Measurements from ENCODE around the gene SERPINB5. TPM values are rescaled to one million over a fixed set of nuclear protein-coding genes. Genes with fewer than 3 reads are reported as not detected.
A peak's percentile ranks its signal among the peaks of the same experiment; 100 is the strongest.
"Not testable (repeated sequence)": the region's sequence is repeated elsewhere in the genome, so short reads cannot be mapped to it uniquely, and the experiment has no call there.

SERPINB5 gene
- total RNA-seq, 4 donors from 2014 or later = 298 to 404 (median 337) TPM

GRCh38 chr18:63445037-63445436 lies 31.7 kb upstream of the SERPINB5 start:
- intact Hi-C loops (cut with DNase I; ENCODE audit: low total_unique reads) = no loop called here
- TF ChIP-seq, protein P1, sequence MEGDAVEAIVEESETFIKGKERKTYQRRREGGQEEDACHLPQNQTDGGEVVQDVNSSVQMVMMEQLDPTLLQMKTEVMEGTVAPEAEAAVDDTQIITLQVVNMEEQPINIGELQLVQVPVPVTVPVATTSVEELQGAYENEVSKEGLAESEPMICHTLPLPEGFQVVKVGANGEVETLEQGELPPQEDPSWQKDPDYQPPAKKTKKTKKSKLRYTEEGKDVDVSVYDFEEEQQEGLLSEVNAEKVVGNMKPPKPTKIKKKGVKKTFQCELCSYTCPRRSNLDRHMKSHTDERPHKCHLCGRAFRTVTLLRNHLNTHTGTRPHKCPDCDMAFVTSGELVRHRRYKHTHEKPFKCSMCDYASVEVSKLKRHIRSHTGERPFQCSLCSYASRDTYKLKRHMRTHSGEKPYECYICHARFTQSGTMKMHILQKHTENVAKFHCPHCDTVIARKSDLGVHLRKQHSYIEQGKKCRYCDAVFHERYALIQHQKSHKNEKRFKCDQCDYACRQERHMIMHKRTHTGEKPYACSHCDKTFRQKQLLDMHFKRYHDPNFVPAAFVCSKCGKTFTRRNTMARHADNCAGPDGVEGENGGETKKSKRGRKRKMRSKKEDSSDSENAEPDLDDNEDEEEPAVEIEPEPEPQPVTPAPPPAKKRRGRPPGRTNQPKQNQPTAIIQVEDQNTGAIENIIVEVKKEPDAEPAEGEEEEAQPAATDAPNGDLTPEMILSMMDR (IDR thresholded peaks at IDR 0.05) = no peak
- no peak for TF ChIP-seq POLR2A (IDR thresholded peaks at IDR 0.05)

GRCh38 chr18:63446266-63446665 lies 30.5 kb upstream of the SERPINB5 start:
- TF ChIP-seq, protein P1 (IDR thresholded peaks at IDR 0.05) = no peak
- no peak for TF ChIP-seq POLR2A (IDR thresholded peaks at IDR 0.05)
- H3K4me3 ChIP-seq (ENCODE audit: low read depth, poor library complexity, severe bottlenecking) = no peak overlapping the region
- intact Hi-C loops (cut with DNase I; ENCODE audit: low total_unique reads) = no loop called here
- DNase-seq (ENCODE audit: low spot score in 2 of 2) = no peak
- 88 to 92% methylated on average over 3 of the region's 3 CpGs for WGBS, 2 donors

More at GRCh38 chr18:63445037-63445436, 31.7 kb upstream of the SERPINB5 start:
- DNase-seq (ENCODE audit: low spot score in 2 of 2) = peak; percentile 70 to 91
- WGBS, 2 donors = 15 to 40% methylated on average over 2 of the region's 2 CpGs
- no peak overlapping the region for H3K4me3 ChIP-seq (ENCODE audit: low read depth, poor library complexity, severe bottlenecking)

DNA sequence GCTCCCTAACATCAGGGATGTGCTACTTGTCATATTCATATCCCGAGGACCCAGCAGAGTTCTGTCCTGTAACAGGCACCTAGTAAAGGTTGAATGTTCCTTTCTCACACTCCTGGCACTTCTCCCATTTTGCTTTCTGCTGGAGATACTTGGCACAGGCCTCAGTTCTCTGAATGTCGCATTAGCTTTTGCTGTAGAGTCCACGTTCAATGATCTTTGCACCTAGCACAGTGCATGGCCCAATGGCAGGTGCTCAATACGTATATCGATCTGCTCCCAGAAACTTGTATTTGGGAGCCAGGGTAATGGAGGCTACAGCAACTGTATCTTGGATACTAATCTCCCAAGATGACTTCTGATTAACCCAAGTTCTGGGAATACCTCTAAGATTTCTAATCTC lies 29.7 kb upstream of the SERPINB5 start:
- 61 to 79% methylated on average over 5 of the region's 5 CpGs for WGBS, 2 donors
- intact Hi-C loops (cut with DNase I; ENCODE audit: low total_unique reads) = no loop called here
- TF ChIP-seq POLR2A (IDR thresholded peaks at IDR 0.05) = no peak
- TF ChIP-seq, protein P1 (IDR thresholded peaks at IDR 0.05) = no peak
- DNase-seq (ENCODE audit: low spot score in 2 of 2) = no peak
- H3K4me3 ChIP-seq (ENCODE audit: low read depth, poor library complexity, severe bottlenecking) = no peak overlapping the region

DNA sequence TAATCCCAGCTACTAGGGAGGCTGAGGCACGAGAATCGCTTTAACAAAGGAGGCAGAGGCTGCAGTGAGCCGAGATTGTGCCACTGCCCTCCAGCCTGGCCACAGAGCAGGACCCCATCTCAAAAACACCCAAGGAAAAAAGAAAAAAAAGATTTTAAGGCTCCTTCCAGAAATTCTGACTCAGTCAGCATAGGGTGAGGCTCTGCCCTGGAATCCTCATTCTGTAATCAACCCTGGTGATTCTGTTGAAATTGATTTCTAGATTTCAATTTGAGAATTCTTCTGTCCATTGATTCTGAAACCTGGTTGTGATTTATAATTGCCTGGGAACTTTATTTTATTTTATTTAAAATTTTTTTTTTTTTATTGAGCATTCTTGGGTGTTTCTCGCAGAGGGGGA lies 27.3 kb upstream of the SERPINB5 start:
- no peak for DNase-seq (ENCODE audit: low spot score in 2 of 2)
- 73 to 80% methylated on average over 4 of the region's 4 CpGs for WGBS, 2 donors
- H3K4me3 ChIP-seq (ENCODE audit: low read depth, poor library complexity, severe bottlenecking) = no peak overlapping the region
- intact Hi-C loops (cut with DNase I; ENCODE audit: low total_unique reads) = no loop called here
- TF ChIP-seq, protein P1 (IDR thresholded peaks at IDR 0.05) = no peak
- no peak for TF ChIP-seq POLR2A (IDR thresholded peaks at IDR 0.05)

DNA sequence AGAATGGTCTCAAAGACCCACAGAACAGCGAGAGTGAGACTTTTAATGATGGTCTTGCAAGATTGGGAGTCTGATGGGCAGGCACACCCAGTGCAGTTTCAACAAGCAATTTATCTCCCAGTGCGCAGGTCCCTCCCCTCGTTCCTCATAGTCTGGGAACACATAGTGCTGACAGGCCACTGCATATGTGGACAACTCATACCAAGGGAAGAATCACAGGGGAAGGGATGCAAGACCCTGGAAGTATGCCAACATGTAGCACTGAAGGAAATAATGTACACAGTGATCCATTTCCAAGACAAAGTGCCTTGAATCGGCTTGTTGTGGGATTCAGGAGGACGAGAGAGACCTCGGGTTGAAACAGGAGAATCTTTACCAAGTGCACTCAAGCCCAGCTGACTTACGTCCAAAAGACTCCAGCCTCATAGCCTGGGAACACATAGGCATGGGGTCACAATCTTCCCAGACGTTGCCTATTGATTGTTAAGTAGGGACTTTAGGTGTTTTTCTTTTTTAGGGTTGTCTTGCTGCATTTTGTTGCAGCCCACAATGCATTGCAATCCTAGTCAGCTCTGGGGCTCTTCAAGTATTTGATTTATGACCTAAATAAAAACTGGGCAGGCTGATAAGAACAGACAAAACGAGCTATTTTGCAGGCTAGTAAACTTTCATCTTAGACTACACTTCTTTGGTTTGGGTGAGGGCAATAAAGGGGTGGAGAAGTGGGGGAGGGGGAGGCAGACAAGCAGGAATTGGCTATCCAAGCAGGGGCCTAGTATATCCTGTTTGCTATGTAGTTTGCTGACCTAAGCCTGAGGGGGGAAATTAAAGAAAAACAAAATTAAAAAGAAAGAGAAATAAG lies 24.7 kb upstream of the SERPINB5 start:
- no peak for DNase-seq (ENCODE audit: low spot score in 2 of 2)
- intact Hi-C loops (cut with DNase I; ENCODE audit: low total_unique reads) = no loop called here
- H3K4me3 ChIP-seq (ENCODE audit: low read depth, poor library complexity, severe bottlenecking) = no peak overlapping the region
- 34 to 53% methylated on average over 9 of the region's 9 CpGs for WGBS, 2 donors
- no peak for TF ChIP-seq POLR2A (IDR thresholded peaks at IDR 0.05)
- TF ChIP-seq, protein P1 (IDR thresholded peaks at IDR 0.05) = no peak

- 91 to 95% methylated on average over 5 of the region's 5 CpGs for WGBS, 2 donors
- DNase-seq (ENCODE audit: low spot score in 2 of 2); intact Hi-C loops (cut with DNase I; ENCODE audit: low total_unique reads); H3K4me3 ChIP-seq (ENCODE audit: low read depth, poor library complexity, severe bottlenecking): not testable (repeated sequence)
Measured at GRCh38 chr18:63452751-63453150, 24.0 kb upstream of the SERPINB5 start.
